Activated CD4-positive, CD25-positive, alpha-beta regulatory T cell treated with anti-CD3 and anti-CD28 coated beads, Interleukin-2, amount 50 U/mL, for 24 hours (primary cell): ENCODE measurements around the gene TLCD3B.

Experiments used
- ATAC-seq, 2 donors: fragments of 150-1000 bp; cut with Tn5 transposase; one replicate each; pipeline ENCODE4 v1.10.0; 2021; ENCODE audit warnings: mild to moderate bottlenecking in 1 of 2, moderate library complexity in 1 of 2

The TLCD3B gene

GRCh38 chr16:29987371-29988085 is 43.5 kb downstream of the TLCD3B start:
- ATAC-seq = no peak

GRCh38 chr16:29986931-29987330 is 44.1 kb downstream of the TLCD3B start:
- no peak for ATAC-seq

GRCh38 chr16:29986231-29986630 is 44.8 kb downstream of the TLCD3B start:
- ATAC-seq = no peak

- ATAC-seq = no peak
These were observed 45.7 kb downstream of the TLCD3B start for GRCh38 chr16:29985271-29985811.

GRCh38 chr16:29984764-29985147 is 46.3 kb downstream of the TLCD3B start:
- no peak for ATAC-seq

- ATAC-seq = no peak
These were observed 46.8 kb downstream of the TLCD3B start for GRCh38 chr16:29984137-29984763.

GRCh38 chr16:29983420-29984136 is 47.5 kb downstream of the TLCD3B start:
- no peak for ATAC-seq

- no peak for ATAC-seq
These were observed 48.3 kb downstream of the TLCD3B start for GRCh38 chr16:29982560-29983419.

GRCh38 chr16:29978564-29979270 is 52.4 kb downstream of the TLCD3B start:
- ATAC-seq = no peak

GRCh38 chr16:29978081-29978480 is 53.0 kb downstream of the TLCD3B start:
- ATAC-seq = no peak

- ATAC-seq = no peak
These were observed 53.8 kb downstream of the TLCD3B start for GRCh38 chr16:29977063-29977825.

- ATAC-seq = no peak
These were observed 55.1 kb downstream of the TLCD3B start for GRCh38 chr16:29975811-29976511.

- ATAC-seq = no peak
These were observed 55.9 kb downstream of the TLCD3B start for GRCh38 chr16:29975134-29975538.
